SK-N-SH (cell line): ENCODE measurements around the gene RAB3A. TPM values are rescaled to one million over a fixed set of nuclear protein-coding genes. Genes with fewer than 3 reads are reported as not detected.
A peak's percentile ranks its signal among the peaks of the same experiment; 100 is the strongest.

Experiments
- CTCF ChIA-PET: fragments of 300-600, 350-600 bp; formaldehyde crosslinking; extraction: SDS; loops from one replicate; lab custom pipeline; 2021; lab: Yijun Ruan, JAX
- POLR2A ChIA-PET: fragments of 350-600 bp; sonication (Branson Sonifier 250); formaldehyde crosslinking; extraction: SDS; loops from one replicate; lab custom pipeline; 2020; ENCODE audit warnings: antibody characterized with exemption, inconsistent platforms; lab: Yijun Ruan, JAX
- DNase-seq: peaks from one replicate; pipeline ENCODE4 v3.0.0; 2012
- H2AFZ ChIP-seq: fragments of 200-600 bp; sonication (generic); 2 replicates; pipeline ENCODE4 v1.8.1; 2016; ENCODE audit warnings: antibody characterized with exemption, mild to moderate bottlenecking, low read depth
- H3F3A ChIP-seq: fragments of 200-600 bp; sonication (generic); replicated peaks from 2 replicates; pipeline ENCODE3; 2016; ENCODE audit warnings: antibody characterized with exemption, mild to moderate bottlenecking; ENCODE audit not compliant: insufficient read depth
- H3K27ac ChIP-seq, 2 experiments: fragments of 200-500 bp in 1 of 2; fragments of 200-600 bp in 1 of 2; sonication (Bioruptor generic) in 1 of 2; sonication (generic), shearing (Covaris generic) in 1 of 2; 2 replicates each; pipeline versions ENCODE4 v1.5.1 to v1.6.1; 2014 to 2016; ENCODE audit warnings: low read depth in 2 of 2, inconsistent platforms in 1 of 2, low read length in 1 of 2, mild to moderate bottlenecking in 1 of 2, mixed read lengths in 1 of 2
- H3K27me3 ChIP-seq: fragments of 200-600 bp; sonication (generic), shearing (Covaris generic); 2 replicates; pipeline ENCODE4 v1.6.1; 2016; ENCODE audit warnings: mixed run types; ENCODE audit not compliant: insufficient read depth
- H3K36me3 ChIP-seq, 2 experiments: fragments of 200-500 bp in 1 of 2; fragments of 200-600 bp in 1 of 2; sonication (Bioruptor generic) in 1 of 2; sonication (generic) in 1 of 2; replicated peaks in 1 of 2; 2 replicates each; pipeline versions ENCODE3 to v1.5.1; 2014 to 2016; ENCODE audit warnings: low read length in 1 of 2, mild to moderate bottlenecking in 1 of 2; ENCODE audit not compliant: insufficient read depth in 2 of 2, control insufficient read depth in 1 of 2
- H3K4me1 ChIP-seq, 2 experiments: fragments of 200-500 bp in 1 of 2; fragments of 200-600 bp in 1 of 2; sonication (Bioruptor generic) in 1 of 2; sonication (generic), shearing (Covaris generic) in 1 of 2; 2 replicates each; pipeline versions ENCODE4 v1.5.1 to v1.6.1; 2014 to 2016; ENCODE audit warnings: low read depth in 1 of 2, low read length in 1 of 2, mixed run types in 1 of 2; ENCODE audit not compliant: insufficient read depth in 2 of 2, control insufficient read depth in 1 of 2
- H3K4me2 ChIP-seq: fragments of 200-600 bp; sonication (generic), shearing (Covaris generic); 2 replicates; pipeline ENCODE4 v1.6.1; 2017; ENCODE audit warnings: mixed run types
- H3K4me3 ChIP-seq, 2 experiments: fragments of 200-500 bp in 1 of 2; fragments of 200-600 bp in 1 of 2; sonication (Bioruptor generic) in 1 of 2; sonication (generic), shearing (Covaris generic) in 1 of 2; 2 replicates each; pipeline versions ENCODE4 v1.5.1 to v1.8.1; 2014 to 2016; ENCODE audit warnings: low read depth in 2 of 2, inconsistent platforms in 1 of 2, low read length in 1 of 2, mild to moderate bottlenecking in 1 of 2, mixed read lengths in 1 of 2, moderate library complexity in 1 of 2
- H3K79me2 ChIP-seq: fragments of 200-600 bp; sonication (generic); 2 replicates; pipeline ENCODE4 v1.8.1; 2017; ENCODE audit warnings: mild to moderate bottlenecking; ENCODE audit not compliant: insufficient read depth
- H3K9ac ChIP-seq: fragments of 200-600 bp; sonication (generic); 2 replicates; pipeline ENCODE4 v1.6.1; 2017; ENCODE audit warnings: mixed run types
- H3K9me2 ChIP-seq: fragments of 200-600 bp; sonication (generic); 2 replicates; pipeline ENCODE4 v1.6.1; 2017; ENCODE audit warnings: mixed run types
- H3K9me3 ChIP-seq: fragments of 200-600 bp; sonication (generic); 2 replicates; pipeline ENCODE4 v1.6.1; 2017; ENCODE audit warnings: mixed run types, mild to moderate bottlenecking, moderate library complexity
- H4K20me1 ChIP-seq: fragments of 200-600 bp; sonication (generic); 2 replicates; pipeline ENCODE4 v1.6.1; 2017; ENCODE audit warnings: mild to moderate bottlenecking, mixed run types; ENCODE audit not compliant: insufficient read depth
- EP300 ChIP-seq, 2 experiments: IDR thresholded peaks; 2 replicates each; pipeline versions ENCODE4 v1.4.0 to v1.6.1; 2012; ENCODE audit warnings: borderline replicate concordance in 1 of 2, low read depth in 1 of 2, low read length in 1 of 2
- FOSL2 ChIP-seq: IDR thresholded peaks from 2 replicates; pipeline ENCODE4 v1.4.0; 2012; ENCODE audit warnings: low read depth, mild to moderate bottlenecking, moderate library complexity, borderline replicate concordance
- FOXJ3 ChIP-seq: sonication (generic); formaldehyde crosslinking; IDR thresholded peaks from 2 replicates; pipeline ENCODE4 v1.5.1; 2020; ENCODE audit warnings: mild to moderate bottlenecking, missing genetic modification reagents
- GABPA ChIP-seq: IDR thresholded peaks from 2 replicates; pipeline ENCODE4 v1.4.0; 2012; ENCODE audit warnings: low read depth, mild to moderate bottlenecking
- MAX ChIP-seq: IDR thresholded peaks from 2 replicates; pipeline ENCODE4 v1.4.0; 2012; ENCODE audit warnings: low read depth
- MXI1 ChIP-seq: IDR thresholded peaks from 2 replicates; pipeline ENCODE4 v1.6.1; 2012; ENCODE audit warnings: mild to moderate bottlenecking, low read depth, low read length, improper control_type of control experiment
- REST ChIP-seq: IDR thresholded peaks from 2 replicates; pipeline ENCODE4 v1.6.1; 2012; ENCODE audit warnings: mild to moderate bottlenecking, low read depth, low read length, moderate library complexity
- RXRA ChIP-seq: IDR thresholded peaks from 2 replicates; pipeline ENCODE4 v1.4.0; 2012; ENCODE audit warnings: low read depth, mild to moderate bottlenecking, borderline replicate concordance
- SIN3A ChIP-seq: IDR thresholded peaks from 2 replicates; pipeline ENCODE4 v1.6.1; 2012; ENCODE audit warnings: low read depth, mild to moderate bottlenecking, low read length, moderate library complexity, borderline replicate concordance
- TEAD4 ChIP-seq: IDR thresholded peaks from 2 replicates; pipeline ENCODE4 v1.4.0; 2012; ENCODE audit warnings: mild to moderate bottlenecking, borderline replicate concordance; ENCODE audit not compliant: insufficient read depth
- USF1 ChIP-seq: IDR thresholded peaks from 2 replicates; pipeline ENCODE4 v1.4.0; 2012; ENCODE audit warnings: low read depth, borderline replicate concordance
- ZBTB33 ChIP-seq: IDR thresholded peaks from 2 replicates; pipeline ENCODE4 v1.4.0; 2012; ENCODE audit warnings: low read depth, borderline replicate concordance
- whole genome bisulfite sequencing: methylation state at CpG from one replicate; pipeline ENCODE4 v1.1.6; 2017; ENCODE audit warnings: low lambda C conversion rate; 5-methylcytosine and 5-hydroxymethylcytosine counted together
- polyA plus RNA-seq, 3 experiments: library from polyadenylated mRNA; depleted of rRNA; stranded (reverse); fragments of >200 nt; gene quantifications; 2 replicates each; pipeline ENCODE4 v1.2.3, GENCODE V29; 2012

Gene RAB3A
- polyA plus RNA-seq, 1 of the 3 experiments (the other 2 are of a cell fraction), result 9.7 TPM

- WGBS, result 97% methylated on average over 28 of the region's 43 CpGs
- H3K4me3 ChIP-seq, result no peak overlapping the region
- peaks cover 17 to 50% of the 10 kb centered on the region in 2 experiments; a peak in 2 of 4 replicates for H3K4me1 ChIP-seq
- H2AFZ ChIP-seq, result no peak overlapping the region
- H3K79me2 ChIP-seq, result peaks cover 45% of the 10 kb centered on the region
- no peaks in the 10 kb centered on the region for H3K9me3 ChIP-seq
- peak overlapping the region; percentile 97; the same call in 1 of the 2 replicates for H3K4me2 ChIP-seq
- DNase-seq, result no peak
- peak overlapping the region in 1 of 2 experiments; percentile 99; a peak in 2 of 4 replicates for H3K27ac ChIP-seq
- TF ChIP-seq RXRA (no peak), GABPA (no peak), SIN3A (no peak), MXI1 (no peak), FOXJ3 (CRISPR knock-in tag) (no peak), ZBTB33 (no peak), USF1 (no peak), TEAD4 (no peak), EP300 (IDR thresholded peaks at IDR 0.05; ENCODE audit: borderline replicate concordance in 1 of 2, low read depth in 1 of 2, low read length in 1 of 2) (no peak), MAX (no peak), FOSL2 (no peak), REST (no peak)
- POLR2A ChIA-PET, result no interaction called here
- no peaks in the 10 kb centered on the region for H3K27me3 ChIP-seq
- peaks cover 5% of the 10 kb centered on the region; the same call in 1 of the 2 replicates for H4K20me1 ChIP-seq
- H3K9ac ChIP-seq, result no peak overlapping the region
- peaks cover 0 to 20% of the 10 kb centered on the region in 2 experiments for H3K36me3 ChIP-seq
- CTCF ChIA-PET, result interaction anchor here (0.5 to 1.9 kb wide), 2 partner anchors 13 to 14 kb away, joined by 3 to 5 read pairs; no protein-coding TSS in a partner anchor
- no peaks in the 10 kb centered on the region for H3K9me2 ChIP-seq
- peaks cover 29% of the 10 kb centered on the region for H3F3A ChIP-seq
These were observed 48.5 kb downstream of the RAB3A start for GRCh38 chr19:18155095-18156087.
